H9 (cell line): ENCODE data around the gene CFHR5. TPM values are rescaled to one million over a fixed set of nuclear protein-coding genes. Genes with fewer than 3 reads are reported as not detected.

Experiments used
- DNase-seq: peaks from one replicate; pipeline ENCODE4 v3.0.0-alpha.2; 2017
- H2AFZ ChIP-seq: one replicate; pipeline ENCODE4 v1.6.1; 2013; ENCODE audit warnings: mild to moderate bottlenecking, low read length, control low read depth, moderate library complexity
- H2AK5ac ChIP-seq: 2 replicates; pipeline ENCODE4 v1.6.1; 2013; ENCODE audit warnings: low read length, control low read depth, mixed read lengths; ENCODE audit not compliant: insufficient read length
- H2BK120ac ChIP-seq: one replicate; pipeline ENCODE4 v1.6.1; 2013; ENCODE audit warnings: low read depth, mild to moderate bottlenecking, low read length, control low read depth, inconsistent platforms; ENCODE audit not compliant: poor library complexity, severe bottlenecking
- H2BK12ac ChIP-seq: 2 replicates; pipeline ENCODE4 v1.6.1; 2013; ENCODE audit warnings: low read length, control low read depth, mixed read lengths, low read depth; ENCODE audit not compliant: insufficient read length
- H2BK15ac ChIP-seq: 2 replicates; pipeline ENCODE4 v1.6.1; 2013; ENCODE audit warnings: low read depth, low read length, control low read depth
- H2BK20ac ChIP-seq: one replicate; pipeline ENCODE4 v1.6.1; 2013; ENCODE audit warnings: low read depth, mild to moderate bottlenecking, low read length, control low read depth, inconsistent platforms; ENCODE audit not compliant: poor library complexity, severe bottlenecking
- H2BK5ac ChIP-seq: 2 replicates; pipeline ENCODE4 v1.6.1; 2013; ENCODE audit warnings: low read length, control low read depth, mixed read lengths; ENCODE audit not compliant: insufficient read length
- H3K14ac ChIP-seq: 2 replicates; pipeline ENCODE4 v1.6.1; 2013; ENCODE audit warnings: low read length, control low read depth; ENCODE audit not compliant: insufficient read depth
- H3K18ac ChIP-seq: 2 replicates; pipeline ENCODE4 v1.6.1; 2013; ENCODE audit warnings: low read depth, mild to moderate bottlenecking, mixed read lengths, low read length, control low read depth; ENCODE audit not compliant: insufficient read length
- H3K23ac ChIP-seq: 2 replicates; pipeline ENCODE4 v1.6.1; 2013; ENCODE audit warnings: low read length, control low read depth, mixed read lengths, low read depth; ENCODE audit not compliant: insufficient read length
- H3K23me2 ChIP-seq: 2 replicates; pipeline ENCODE4 v1.6.1; 2013; ENCODE audit warnings: low read depth, mild to moderate bottlenecking, mixed read lengths, low read length, control low read depth; ENCODE audit not compliant: insufficient read length, poor library complexity, severe bottlenecking
- H3K27ac ChIP-seq: 2 replicates; pipeline ENCODE4 v1.5.1; 2013; ENCODE audit warnings: low read length, control low read depth, mixed read lengths, low read depth; ENCODE audit not compliant: insufficient read length
- H3K27me3 ChIP-seq: 2 replicates; pipeline ENCODE4 v1.6.1; 2013; ENCODE audit warnings: low read length, control low read depth, inconsistent platforms; ENCODE audit not compliant: insufficient read depth
- H3K4ac ChIP-seq: 2 replicates; pipeline ENCODE4 v1.6.1; 2013; ENCODE audit warnings: low read depth, mild to moderate bottlenecking, control low read depth, inconsistent platforms, low read length, moderate library complexity
- H3K4me1 ChIP-seq: 2 replicates; pipeline ENCODE4 v1.6.1; 2013; ENCODE audit warnings: low read length, control low read depth, inconsistent platforms; ENCODE audit not compliant: insufficient read depth
- H3K4me2 ChIP-seq: 2 replicates; pipeline ENCODE4 v1.6.1; 2013; ENCODE audit warnings: low read length, control low read depth, mixed read lengths; ENCODE audit not compliant: insufficient read length, insufficient read depth
- H3K56ac ChIP-seq: 2 replicates; pipeline ENCODE4 v1.6.1; 2013; ENCODE audit warnings: low read depth, mild to moderate bottlenecking, mixed read lengths, low read length, control low read depth; ENCODE audit not compliant: insufficient read length
- H3K79me1 ChIP-seq: 2 replicates; pipeline ENCODE4 v1.6.1; 2013; ENCODE audit warnings: low read depth, mild to moderate bottlenecking, moderate library complexity, low read length, control low read depth, inconsistent platforms; ENCODE audit not compliant: insufficient read depth, poor library complexity, severe bottlenecking
- H3K79me2 ChIP-seq: 2 replicates; pipeline ENCODE4 v1.6.1; 2013; ENCODE audit warnings: low read length, control low read depth, inconsistent platforms; ENCODE audit not compliant: insufficient read depth
- H3K9ac ChIP-seq: 2 replicates; pipeline ENCODE4 v1.6.1; 2013; ENCODE audit warnings: low read length, control low read depth, mixed read lengths; ENCODE audit not compliant: insufficient read length; ENCODE audit errors: extremely low read depth
- H3K9me3 ChIP-seq: one replicate; pipeline ENCODE4 v1.6.1; 2013; ENCODE audit warnings: low read depth, low read length, inconsistent platforms; ENCODE audit not compliant: control insufficient read depth
- H3T11ph ChIP-seq: one replicate; pipeline ENCODE4 v1.6.1; 2013; ENCODE audit warnings: mild to moderate bottlenecking, low read length, control low read depth, inconsistent platforms
- H4K20me1 ChIP-seq: one replicate; pipeline ENCODE4 v1.6.1; 2013; ENCODE audit not compliant: control insufficient read depth, insufficient read length, insufficient read depth
- H4K5ac ChIP-seq: 2 replicates; pipeline ENCODE4 v1.6.1; 2013; ENCODE audit warnings: low read depth, mild to moderate bottlenecking, mixed read lengths, low read length, control low read depth; ENCODE audit not compliant: insufficient read length
- H4K8ac ChIP-seq: replicated peaks from 2 replicates; pipeline ENCODE4 v1.6.1; 2013; ENCODE audit warnings: low read length, control low read depth, mixed read lengths, low read depth; ENCODE audit not compliant: insufficient read length
- H4K91ac ChIP-seq: 2 replicates; pipeline ENCODE4 v1.6.1; 2013; ENCODE audit warnings: low read depth, mild to moderate bottlenecking, moderate library complexity, mixed read lengths, low read length, control low read depth; ENCODE audit not compliant: insufficient read length
- H3K27ac Mint-ChIP-seq, 3 experiments: 2 replicates in 2 of 3; 3 replicates in 1 of 3; pipeline ENCODE4 v1.8.0; 2020 to 2021; ENCODE audit warnings: mixed read lengths in 3 of 3, mild to moderate bottlenecking in 1 of 3, moderate library complexity in 1 of 3
- H3K27me3 Mint-ChIP-seq: 2 replicates; pipeline ENCODE4 v1.8.0; 2021; ENCODE audit warnings: low read depth, mild to moderate bottlenecking, moderate library complexity, mixed read lengths
- H3K36me3 Mint-ChIP-seq, 3 experiments: 2 replicates in 2 of 3; 3 replicates in 1 of 3; pipeline ENCODE4 v1.8.0; 2020 to 2021; ENCODE audit warnings: low read depth in 3 of 3, mixed read lengths in 3 of 3; ENCODE audit not compliant: insufficient read depth in 1 of 3
- H3K4me1 Mint-ChIP-seq, 2 experiments: 2 replicates each; pipeline ENCODE4 v1.8.0; 2020; ENCODE audit warnings: mixed read lengths in 2 of 2
- H3K4me3 Mint-ChIP-seq, 2 experiments: 2 replicates in 1 of 2; 3 replicates in 1 of 2; pipeline ENCODE4 v1.8.0; 2020 to 2021; ENCODE audit warnings: mild to moderate bottlenecking in 2 of 2, mixed read lengths in 2 of 2, moderate library complexity in 1 of 2
- H3K9me3 Mint-ChIP-seq, 2 experiments: 2 replicates in 1 of 2; 3 replicates in 1 of 2; pipeline ENCODE4 v1.8.0; 2020; ENCODE audit warnings: mild to moderate bottlenecking in 2 of 2, mixed read lengths in 2 of 2, moderate library complexity in 1 of 2
- CTCF ChIP-seq: fragments of 200-600 bp; sonication (generic); conservative IDR thresholded peaks from 3 replicates; pipeline ENCODE4 v1.8.0; 2021; ENCODE audit warnings: antibody characterized with exemption, mild to moderate bottlenecking
- WGBS: extraction: QIAGEN DNeasy Blood & Tissue Kit; methylation state at CpG from one replicate; pipeline ENCODE4 v1.1.7; 2013; ENCODE audit warnings: missing lambda C conversion rate, low lambda C conversion rate, mixed read lengths; ENCODE audit not compliant: insufficient read length; ENCODE audit errors: extremely low coverage; 5-methylcytosine and 5-hydroxymethylcytosine counted together
- total RNA-seq: library from RNA; stranded (reverse); gene quantifications from 2 replicates; pipeline ENCODE4 v1.2.1, GENCODE V29; 2021

The CFHR5 gene
- total RNA-seq, 1 experiment from 2014 or later = not detected

- no peak for DNase-seq
- H3K79me1 ChIP-seq = no peaks in the 10 kb centered on the region
- no peaks in the 10 kb centered on the region for H3K23me2 ChIP-seq
- no CpG with 5 or more reads among the region's 3 CpGs for WGBS
- TF ChIP-seq CTCF = no peak
- no peak overlapping the region for H3K14ac ChIP-seq
- no peak overlapping the region for H3K4me2 ChIP-seq
- H3K56ac ChIP-seq = no peak overlapping the region
- H4K91ac ChIP-seq = no peak overlapping the region
- no peaks in the 10 kb centered on the region for H4K20me1 ChIP-seq
- no peaks in the 10 kb centered on the region for H3K27me3 Mint-ChIP-seq
- H3K4ac ChIP-seq = no peak overlapping the region
- no peaks in the 10 kb centered on the region for H3K4me1 ChIP-seq
- H2BK12ac ChIP-seq = no peak overlapping the region
- no peak overlapping the region for H3K4me3 Mint-ChIP-seq
- H3K9me3 Mint-ChIP-seq = no peaks in the 10 kb centered on the region
- no peak overlapping the region for H2AK5ac ChIP-seq
- no peaks in the 10 kb centered on the region for H3K36me3 Mint-ChIP-seq
- H2BK5ac ChIP-seq = no peak overlapping the region
- no peak overlapping the region for H4K8ac ChIP-seq
- H3K27me3 ChIP-seq = no peaks in the 10 kb centered on the region
- H2AFZ ChIP-seq = no peak overlapping the region
- no peak overlapping the region for H3K9ac ChIP-seq
- no peak overlapping the region for H3K27ac ChIP-seq
- no peak overlapping the region for H3K18ac ChIP-seq
- H4K5ac ChIP-seq = no peak overlapping the region
- H3K9me3 ChIP-seq = no peaks in the 10 kb centered on the region
- H3K79me2 ChIP-seq = no peaks in the 10 kb centered on the region
- no peak overlapping the region for H2BK15ac ChIP-seq
- H2BK120ac ChIP-seq = no peak overlapping the region
- H3K4me1 Mint-ChIP-seq = no peaks in the 10 kb centered on the region
- H3K27ac Mint-ChIP-seq = no peak overlapping the region; a peak in 1 of 7 replicates
- no peak overlapping the region for H3K23ac ChIP-seq
- no peak overlapping the region for H2BK20ac ChIP-seq
- no peak overlapping the region for H3T11ph ChIP-seq
Observed at GRCh38 chr1:197036861-197037260, 59.5 kb downstream of the CFHR5 start.
